ENCODE measurements around the gene RASD2.

DNA sequence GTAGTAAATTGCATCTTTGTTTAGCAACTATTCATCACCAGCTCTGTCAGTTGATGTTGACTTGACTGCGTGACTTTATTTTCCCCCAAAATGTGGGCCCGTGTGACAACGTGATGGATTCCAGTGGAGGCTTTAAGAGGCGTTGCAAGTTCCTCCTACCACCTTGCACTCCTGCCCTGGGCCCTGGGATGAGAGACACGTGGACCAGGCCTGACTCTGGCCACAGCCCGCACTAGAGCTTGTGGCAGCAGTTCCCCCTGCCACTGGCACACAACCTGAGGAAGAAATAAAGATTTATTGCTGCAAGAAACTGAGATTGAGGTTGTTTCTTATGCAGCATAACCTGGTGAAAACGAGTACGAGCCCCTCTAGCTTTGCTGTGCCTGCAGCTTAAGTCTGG, 31.9 kb downstream of the RASD2 start:
- TF ChIP-seq, protein P1, sequence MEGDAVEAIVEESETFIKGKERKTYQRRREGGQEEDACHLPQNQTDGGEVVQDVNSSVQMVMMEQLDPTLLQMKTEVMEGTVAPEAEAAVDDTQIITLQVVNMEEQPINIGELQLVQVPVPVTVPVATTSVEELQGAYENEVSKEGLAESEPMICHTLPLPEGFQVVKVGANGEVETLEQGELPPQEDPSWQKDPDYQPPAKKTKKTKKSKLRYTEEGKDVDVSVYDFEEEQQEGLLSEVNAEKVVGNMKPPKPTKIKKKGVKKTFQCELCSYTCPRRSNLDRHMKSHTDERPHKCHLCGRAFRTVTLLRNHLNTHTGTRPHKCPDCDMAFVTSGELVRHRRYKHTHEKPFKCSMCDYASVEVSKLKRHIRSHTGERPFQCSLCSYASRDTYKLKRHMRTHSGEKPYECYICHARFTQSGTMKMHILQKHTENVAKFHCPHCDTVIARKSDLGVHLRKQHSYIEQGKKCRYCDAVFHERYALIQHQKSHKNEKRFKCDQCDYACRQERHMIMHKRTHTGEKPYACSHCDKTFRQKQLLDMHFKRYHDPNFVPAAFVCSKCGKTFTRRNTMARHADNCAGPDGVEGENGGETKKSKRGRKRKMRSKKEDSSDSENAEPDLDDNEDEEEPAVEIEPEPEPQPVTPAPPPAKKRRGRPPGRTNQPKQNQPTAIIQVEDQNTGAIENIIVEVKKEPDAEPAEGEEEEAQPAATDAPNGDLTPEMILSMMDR (IDR thresholded peaks at IDR 0.05), result no peak
- no peak for TF ChIP-seq POLR2AphosphoS5 (IDR thresholded peaks at IDR 0.05)
- no peak for TF ChIP-seq EP300 (IDR thresholded peaks at IDR 0.05)
